COR-L47 (cell line): ENCODE results near the gene SSRP1.
"Not testable (repeated sequence)": the region's sequence is repeated elsewhere in the genome, so short reads cannot be mapped to it uniquely, and the experiment has no call there.

ENCODE experiments used
- DNase-seq: peaks from one replicate; lab custom pipeline; 2025; lab: John Stamatoyannopoulos, UW

The SSRP1 gene

GRCh38 chr11:57300785-57301184 is 34.9 kb downstream of the SSRP1 start:
- DNase-seq: no peak

GRCh38 chr11:57299150-57299737 is 36.4 kb downstream of the SSRP1 start:
- DNase-seq: no peak

DNA sequence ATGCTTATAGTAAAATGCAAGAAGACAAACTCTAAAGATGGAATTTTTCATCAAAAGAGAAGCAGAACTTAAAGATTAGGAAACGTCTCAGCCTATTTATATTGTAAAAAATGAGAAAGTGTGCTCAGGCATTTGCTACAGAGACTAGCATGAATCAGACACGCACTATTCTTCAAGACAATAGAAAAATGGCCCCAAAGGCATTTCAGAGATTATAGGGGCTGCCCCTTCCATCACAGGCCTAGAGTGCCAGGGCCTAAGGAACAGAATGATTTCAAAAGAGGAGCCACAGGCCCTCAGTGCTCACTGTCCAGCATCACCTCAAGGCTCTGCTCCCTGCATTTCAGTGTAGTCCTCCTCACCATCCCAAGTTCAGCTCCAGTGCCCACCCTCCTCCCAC is 38.5 kb downstream of the SSRP1 start:
- DNase-seq: no peak

DNA sequence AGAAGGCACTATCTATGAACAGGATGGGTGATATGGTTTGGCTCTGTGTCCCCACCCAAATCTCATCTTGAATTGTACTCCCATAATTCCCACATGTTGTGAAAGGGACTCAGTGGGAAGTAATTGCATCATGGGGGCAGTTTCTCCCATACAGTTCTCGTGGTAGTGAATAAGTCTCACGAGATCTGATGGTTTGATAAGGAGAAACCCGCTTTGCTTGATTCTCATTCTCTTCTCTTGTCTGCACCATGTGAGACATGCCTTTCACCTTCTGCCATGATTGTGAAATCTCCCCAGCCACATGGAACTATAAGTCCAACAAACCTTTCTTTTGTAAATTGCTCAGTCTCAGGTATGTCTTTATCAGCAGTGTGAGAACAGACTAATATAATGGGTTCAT is 39.5 kb downstream of the SSRP1 start:
- not testable (repeated sequence) for DNase-seq

DNA sequence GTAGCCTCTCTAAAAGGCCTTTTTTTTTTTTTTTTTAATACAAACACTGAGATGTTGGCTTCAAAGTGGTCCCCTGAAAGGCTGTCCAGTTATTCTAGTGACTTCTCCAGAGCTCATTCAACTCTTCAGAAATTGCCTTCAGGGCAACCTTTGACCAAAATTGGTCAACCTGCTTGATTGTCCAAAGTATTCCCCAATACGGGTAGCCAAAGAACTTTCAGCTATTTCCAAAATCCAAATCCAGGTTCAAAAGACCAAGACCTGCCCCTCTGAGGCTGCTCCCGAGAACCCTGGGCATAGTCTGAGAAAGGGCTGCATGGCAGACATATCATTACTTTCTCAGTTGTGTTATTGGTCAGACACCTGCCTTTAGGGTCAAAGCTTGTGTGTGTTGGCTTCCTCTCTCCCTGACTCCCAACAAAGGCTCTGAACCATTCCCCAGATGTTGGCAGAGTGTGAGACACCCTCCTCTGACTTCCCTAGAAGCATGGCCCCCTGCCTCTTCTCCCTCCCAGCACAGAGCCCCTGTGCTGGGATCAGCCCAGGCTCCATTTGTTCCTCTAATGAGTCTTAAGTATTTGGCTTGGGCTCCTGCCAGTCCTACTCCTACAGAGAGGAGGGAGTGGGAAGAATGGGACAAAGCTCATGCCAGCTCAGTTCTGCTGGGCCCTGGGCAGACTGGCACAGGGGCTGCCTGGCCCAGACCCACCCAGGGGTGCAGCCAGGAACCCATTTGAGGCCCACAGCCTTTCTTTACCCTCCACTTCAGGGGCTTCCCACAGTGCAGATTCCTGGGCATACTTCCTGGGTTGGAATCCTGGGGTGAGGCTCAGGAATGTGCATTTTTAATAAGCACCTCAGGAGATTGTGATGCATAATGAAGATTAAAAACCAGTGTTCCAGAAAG is 41.2 kb downstream of the SSRP1 start:
- peak; percentile 77 for DNase-seq

DNA sequence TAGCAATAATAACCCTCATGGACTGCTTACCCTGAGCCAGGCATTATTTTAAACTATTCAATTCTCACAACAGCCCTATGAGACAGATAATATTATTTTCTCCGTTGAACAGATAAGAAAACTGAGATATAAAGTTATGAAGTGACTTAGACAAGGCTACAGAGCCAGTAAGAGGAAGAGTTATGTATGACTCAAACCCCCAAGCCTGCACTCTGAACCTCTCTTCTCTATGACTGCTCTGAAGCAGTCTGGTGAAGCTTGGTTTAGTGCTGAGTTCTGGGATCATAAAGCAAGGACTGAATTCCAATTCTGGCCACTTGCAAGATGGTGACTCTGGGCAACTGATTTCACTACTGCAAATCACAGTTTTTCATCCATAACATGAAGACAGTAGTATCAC is 45.4 kb downstream of the SSRP1 start:
- no peak for DNase-seq

GRCh38 chr11:57288771-57289579 is 46.7 kb downstream of the SSRP1 start:
- peak; percentile 20 for DNase-seq

- no peak for DNase-seq
Measured at GRCh38 chr11:57287884-57288283, 47.8 kb downstream of the SSRP1 start.

- DNase-seq: no peak
Measured at GRCh38 chr11:57283231-57283990, 52.3 kb downstream of the SSRP1 start.

DNA sequence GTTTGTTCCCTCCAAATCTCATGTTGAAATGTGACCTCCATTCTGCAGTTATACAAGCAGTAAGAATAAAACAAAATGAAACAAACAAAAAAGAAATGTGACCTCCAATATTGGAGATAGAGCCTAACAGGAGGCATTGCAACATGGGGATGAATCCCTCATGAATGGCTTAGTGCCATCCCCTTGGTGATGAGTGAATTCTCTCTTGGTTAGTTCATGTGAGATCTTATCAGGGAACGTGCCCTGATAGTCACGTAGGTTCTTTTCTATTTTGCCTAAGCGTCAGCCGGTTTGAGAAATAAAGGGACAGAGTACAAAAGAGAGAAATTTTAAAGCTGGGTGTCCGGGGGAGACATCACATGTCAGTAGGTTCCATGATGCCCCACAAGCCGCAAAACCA is 54.1 kb downstream of the SSRP1 start:
- DNase-seq: not testable (repeated sequence)

GRCh38 chr11:57279116-57279515 is 56.6 kb downstream of the SSRP1 start:
- no peak for DNase-seq

- DNase-seq: no peak
Measured at GRCh38 chr11:57278721-57279095, 57.0 kb downstream of the SSRP1 start.

DNA sequence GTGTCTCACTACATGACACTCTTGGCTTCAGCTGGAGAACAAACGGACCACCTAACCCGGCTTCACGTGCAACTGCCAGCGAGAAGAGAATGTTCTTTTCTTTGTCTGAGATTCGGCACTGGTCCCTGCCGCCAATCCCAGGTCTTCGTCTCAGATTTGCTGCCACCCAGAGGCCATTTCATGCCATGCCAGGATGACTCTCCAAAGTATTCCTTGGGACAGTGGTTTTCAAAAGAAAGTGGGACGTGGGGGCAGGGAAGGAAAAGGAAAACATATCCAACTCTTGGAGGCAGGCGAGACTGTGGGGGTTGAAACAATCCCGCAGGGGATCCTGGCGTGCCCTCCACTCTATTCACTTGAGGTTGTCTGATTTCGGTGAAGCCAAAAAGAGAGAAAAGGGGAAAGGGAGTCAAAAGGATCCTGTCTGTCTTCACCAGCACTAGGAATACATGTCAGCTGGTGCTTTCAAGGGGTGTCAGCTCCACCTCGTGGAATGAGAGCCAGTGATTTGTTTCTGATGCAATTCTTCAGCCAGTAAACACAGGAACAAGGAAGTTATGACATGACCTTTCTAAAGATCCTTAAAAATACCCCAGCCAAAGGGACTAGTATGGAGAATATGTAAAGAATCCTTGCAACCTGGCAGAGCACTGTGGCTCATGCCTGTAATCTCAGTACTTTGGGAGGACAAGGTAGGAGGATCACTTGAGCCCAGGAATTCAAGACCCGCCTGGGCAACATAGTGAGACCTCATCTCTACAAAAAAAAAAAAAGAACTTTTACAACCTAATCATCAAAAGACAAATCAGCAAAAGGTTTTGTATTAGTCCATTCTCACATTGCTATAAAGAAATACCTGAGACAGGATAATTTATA is 57.6 kb downstream of the SSRP1 start:
- DNase-seq: peak; percentile 46

GRCh38 chr11:57276971-57277675 is 58.6 kb downstream of the SSRP1 start:
- DNase-seq: no peak

- no peak for DNase-seq
Measured at GRCh38 chr11:57276169-57276970, 59.3 kb downstream of the SSRP1 start.
